CD8-positive, alpha-beta memory T cell (primary cell): ENCODE results near the gene GOLGA5. TPM values are rescaled to one million over a fixed set of nuclear protein-coding genes. Genes with fewer than 3 reads are reported as not detected.

Experiments
- CTCF ChIA-PET: fragments of 350-600 bp; sonication (Branson Sonifier 250); formaldehyde crosslinking; loops from one replicate; lab custom pipeline; 2021; ENCODE audit warnings: antibody characterized with exemption; lab: Charles Lee
- POLR2A ChIA-PET: fragments of 350-600 bp; sonication (Branson Sonifier 250); formaldehyde crosslinking; loops from one replicate; lab custom pipeline; 2021; ENCODE audit warnings: antibody characterized with exemption; lab: Charles Lee
- DNase-seq, 5 donors: peaks; one replicate each; pipeline versions ENCODE4 v3.0.0 to v3.0.0-alpha.2; 2020 to 2022; ENCODE audit warnings: mixed read lengths in 1 of 5
- H3K27ac ChIP-seq: one replicate; pipeline ENCODE4 v1.7.0; 2013; ENCODE audit warnings: low read depth, mild to moderate bottlenecking, low read length, moderate library complexity
- H3K27me3 ChIP-seq: 2 replicates; pipeline ENCODE4 v1.7.0; 2013; ENCODE audit warnings: low read length, mild to moderate bottlenecking; ENCODE audit not compliant: insufficient read depth, poor library complexity, severe bottlenecking
- H3K36me3 ChIP-seq: 2 replicates; pipeline ENCODE4 v1.7.0; 2013; ENCODE audit warnings: mild to moderate bottlenecking, low read length, moderate library complexity; ENCODE audit not compliant: insufficient read depth
- H3K4me1 ChIP-seq: 2 replicates; pipeline ENCODE4 v1.7.0; 2013; ENCODE audit warnings: mild to moderate bottlenecking, low read length, moderate library complexity; ENCODE audit not compliant: insufficient read depth
- H3K4me3 ChIP-seq: 2 replicates; pipeline ENCODE4 v1.7.0; 2013; ENCODE audit warnings: mild to moderate bottlenecking, low read length
- H3K9me3 ChIP-seq: 2 replicates; pipeline ENCODE4 v1.7.0; 2013; ENCODE audit warnings: mild to moderate bottlenecking, low read length
- H3K27ac Mint-ChIP-seq, 8 donors: one replicate each; pipeline ENCODE4 v1.8.0; 2020 to 2021; ENCODE audit warnings: mixed read lengths in 8 of 8, mild to moderate bottlenecking in 6 of 8, inconsistent platforms in 3 of 8, moderate library complexity in 3 of 8
- H3K27me3 Mint-ChIP-seq, 2 donors: one replicate each; pipeline ENCODE4 v1.8.0; 2020 to 2021; ENCODE audit warnings: mixed read lengths in 2 of 2, mild to moderate bottlenecking in 1 of 2, moderate library complexity in 1 of 2
- H3K36me3 Mint-ChIP-seq, 3 donors: one replicate each; pipeline ENCODE4 v1.8.0; 2020 to 2021; ENCODE audit warnings: mixed read lengths in 3 of 3, inconsistent platforms in 1 of 3, mild to moderate bottlenecking in 1 of 3
- H3K4me1 Mint-ChIP-seq, 3 donors: one replicate each; pipeline ENCODE4 v1.8.0; 2020 to 2021; ENCODE audit warnings: mixed read lengths in 3 of 3, inconsistent platforms in 1 of 3, mild to moderate bottlenecking in 1 of 3
- H3K4me3 Mint-ChIP-seq, 7 donors: one replicate each; pipeline ENCODE4 v1.8.0; 2020 to 2021; ENCODE audit warnings: mixed read lengths in 7 of 7, mild to moderate bottlenecking in 6 of 7, moderate library complexity in 4 of 7, inconsistent platforms in 2 of 7
- H3K9me3 Mint-ChIP-seq, 5 donors: one replicate each; pipeline ENCODE4 v1.8.0; 2020 to 2022; ENCODE audit warnings: mixed read lengths in 5 of 5, mild to moderate bottlenecking in 3 of 5, moderate library complexity in 2 of 5, inconsistent platforms in 1 of 5
- polyA plus RNA-seq: library from polyadenylated mRNA; unstranded; fragments of 300-500 nt; fragmentation: Illumina TruSeq; gene quantifications from one replicate; pipeline ENCODE4 v1.2.3, GENCODE V29; 2021
- total RNA-seq, 2 experiments: library from RNA; stranded (reverse); gene quantifications; one replicate each; pipeline ENCODE4 v1.2.3, GENCODE V29; 2021

Gene GOLGA5
- total and polyA plus RNA-seq, 3 experiments from 2014 or later: 17.4 to 25.6 (median 19.8) TPM

- no peak overlapping the region for H3K4me3 Mint-ChIP-seq
- Histone ChIP-seq H3K27me3 (no peaks in the 10 kb centered on the region), H3K4me3 (no peak overlapping the region), H3K9me3 (no peaks in the 10 kb centered on the region), H3K4me1 (no peaks in the 10 kb centered on the region), H3K27ac (no peak overlapping the region), H3K36me3 (no peaks in the 10 kb centered on the region)
- H3K4me1 Mint-ChIP-seq: no peaks in the 10 kb centered on the region
- ChIA-PET CTCF (no interaction called here), POLR2A (no interaction called here)
- peaks cover 0 to 14% (median 5%) of the 10 kb centered on the region in 5 donors for H3K9me3 Mint-ChIP-seq
- no peak overlapping the region for H3K27ac Mint-ChIP-seq
- peaks cover 7 to 25% of the 10 kb centered on the region in 2 donors for H3K27me3 Mint-ChIP-seq
- H3K36me3 Mint-ChIP-seq: peaks cover 0 to 3% (median 0%) of the 10 kb centered on the region in 3 donors
- DNase-seq: no peak
Observed at GRCh38 chr14:92861856-92862745, 68.0 kb downstream of the GOLGA5 start.

- Mint-ChIP-seq H3K27me3 (peaks cover 11 to 35% of the 10 kb centered on the region in 2 donors), H3K27ac (no peak overlapping the region)
- POLR2A ChIA-PET: no interaction called here
Observed at GRCh38 chr14:92863286-92864080, 69.4 kb downstream of the GOLGA5 start.

DNA sequence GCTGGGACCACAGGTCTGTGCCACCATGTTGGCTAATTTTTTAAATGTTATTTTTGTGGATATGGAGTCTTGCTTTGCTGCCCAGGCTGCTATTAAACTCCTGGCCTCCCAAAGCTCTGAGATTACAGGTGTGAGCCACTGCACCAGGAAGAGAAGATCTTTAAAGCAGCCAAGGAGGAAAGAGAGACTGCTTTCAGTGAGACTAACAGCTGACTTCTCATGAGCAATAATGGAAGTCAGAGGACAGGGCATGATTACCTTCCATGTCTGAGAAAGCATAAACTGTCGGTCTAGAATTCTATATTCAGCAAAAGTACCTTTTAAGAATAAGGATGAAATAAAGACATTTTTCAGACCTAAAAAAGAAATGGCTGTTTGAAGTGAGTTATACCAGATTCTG, 71.6 kb downstream of the GOLGA5 start:
- H3K27me3 Mint-ChIP-seq: peaks cover 9 to 31% of the 10 kb centered on the region in 2 donors
- no peak for DNase-seq
- no peaks in the 10 kb centered on the region for H3K4me1 Mint-ChIP-seq
- no peak overlapping the region for H3K4me3 Mint-ChIP-seq
- no peaks in the 10 kb centered on the region for H3K27me3 ChIP-seq
- no peak overlapping the region for H3K4me3 ChIP-seq
- no peak overlapping the region for H3K27ac Mint-ChIP-seq
- CTCF ChIA-PET: no interaction called here
- H3K9me3 ChIP-seq: no peaks in the 10 kb centered on the region
- H3K36me3 ChIP-seq: no peaks in the 10 kb centered on the region
- POLR2A ChIA-PET: no interaction called here
- peaks cover 0 to 12% (median 3%) of the 10 kb centered on the region in 5 donors for H3K9me3 Mint-ChIP-seq
- H3K4me1 ChIP-seq: no peaks in the 10 kb centered on the region
- no peak overlapping the region for H3K27ac ChIP-seq
- peaks cover 0 to 3% (median 0%) of the 10 kb centered on the region in 3 donors for H3K36me3 Mint-ChIP-seq

More at GRCh38 chr14:92863286-92864080, 69.4 kb downstream of the GOLGA5 start:
- H3K27ac ChIP-seq: no peak overlapping the region
- CTCF ChIA-PET: no interaction called here
- no peak overlapping the region for H3K4me3 ChIP-seq
- H3K36me3 Mint-ChIP-seq: peaks cover 0 to 3% (median 0%) of the 10 kb centered on the region in 3 donors
- H3K9me3 Mint-ChIP-seq: peaks cover 0 to 12% (median 3%) of the 10 kb centered on the region in 5 donors
- H3K27me3 ChIP-seq: no peaks in the 10 kb centered on the region
- no peaks in the 10 kb centered on the region for H3K4me1 ChIP-seq
- H3K4me3 Mint-ChIP-seq: no peak overlapping the region
- no peak for DNase-seq
- no peaks in the 10 kb centered on the region for H3K4me1 Mint-ChIP-seq
- no peaks in the 10 kb centered on the region for H3K9me3 ChIP-seq
- H3K36me3 ChIP-seq: no peaks in the 10 kb centered on the region

DNA sequence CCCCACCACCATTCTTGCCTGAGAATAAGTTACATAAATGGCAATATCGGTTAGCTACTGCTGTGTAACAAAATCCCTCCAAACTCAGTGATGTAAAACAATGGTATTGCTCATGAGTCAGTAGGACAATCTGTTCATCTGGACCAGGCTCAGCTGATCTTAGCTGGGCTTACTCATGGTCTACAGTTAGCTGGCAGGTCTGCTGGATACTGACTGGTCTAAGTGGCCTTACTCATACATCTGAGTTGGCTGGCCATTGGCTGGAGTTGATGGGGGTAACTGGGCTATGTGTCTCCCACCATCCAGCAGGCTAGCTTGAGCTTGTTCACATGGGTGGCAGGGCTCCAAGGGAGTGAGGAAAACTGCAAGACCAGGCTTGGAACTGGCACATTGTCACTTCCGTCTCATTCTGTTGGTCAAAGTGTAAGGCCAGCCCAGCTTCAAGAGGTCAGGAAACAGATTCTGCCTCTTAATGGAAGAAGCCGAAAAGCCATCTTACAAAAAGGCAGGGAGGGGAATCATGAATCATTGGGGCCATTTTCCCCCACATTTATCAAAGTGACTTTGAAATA, 72.2 kb downstream of the GOLGA5 start:
- Mint-ChIP-seq H3K4me3 (no peak overlapping the region), H3K9me3 (peaks cover 0 to 12% (median 3%) of the 10 kb centered on the region in 5 donors), H3K27ac (no peak overlapping the region), H3K4me1 (no peaks in the 10 kb centered on the region), H3K36me3 (peaks cover 0 to 3% (median 0%) of the 10 kb centered on the region in 3 donors), H3K27me3 (peaks cover 9 to 31% of the 10 kb centered on the region in 2 donors)
- no peak for DNase-seq
- Histone ChIP-seq H3K9me3 (no peaks in the 10 kb centered on the region), H3K27ac (no peak overlapping the region), H3K36me3 (no peaks in the 10 kb centered on the region), H3K27me3 (no peaks in the 10 kb centered on the region), H3K4me1 (no peaks in the 10 kb centered on the region), H3K4me3 (no peak overlapping the region)
- ChIA-PET CTCF (no interaction called here), POLR2A (no interaction called here)

GRCh38 chr14:92866901-92867865, 73.1 kb downstream of the GOLGA5 start:
- ChIA-PET POLR2A (no interaction called here), CTCF (no interaction called here)
- Histone ChIP-seq H3K9me3 (no peaks in the 10 kb centered on the region), H3K4me3 (no peak overlapping the region), H3K36me3 (no peaks in the 10 kb centered on the region), H3K4me1 (no peaks in the 10 kb centered on the region), H3K27me3 (no peaks in the 10 kb centered on the region), H3K27ac (no peak overlapping the region)
- DNase-seq: no peak
- Mint-ChIP-seq H3K4me3 (no peak overlapping the region), H3K4me1 (no peaks in the 10 kb centered on the region), H3K36me3 (peaks cover 0 to 3% (median 0%) of the 10 kb centered on the region in 3 donors), H3K27ac (peak overlapping the region in 1 of 8 donors; percentile 76), H3K27me3 (peaks cover 7 to 31% of the 10 kb centered on the region in 2 donors), H3K9me3 (peaks cover 0 to 12% (median 3%) of the 10 kb centered on the region in 5 donors)

DNA sequence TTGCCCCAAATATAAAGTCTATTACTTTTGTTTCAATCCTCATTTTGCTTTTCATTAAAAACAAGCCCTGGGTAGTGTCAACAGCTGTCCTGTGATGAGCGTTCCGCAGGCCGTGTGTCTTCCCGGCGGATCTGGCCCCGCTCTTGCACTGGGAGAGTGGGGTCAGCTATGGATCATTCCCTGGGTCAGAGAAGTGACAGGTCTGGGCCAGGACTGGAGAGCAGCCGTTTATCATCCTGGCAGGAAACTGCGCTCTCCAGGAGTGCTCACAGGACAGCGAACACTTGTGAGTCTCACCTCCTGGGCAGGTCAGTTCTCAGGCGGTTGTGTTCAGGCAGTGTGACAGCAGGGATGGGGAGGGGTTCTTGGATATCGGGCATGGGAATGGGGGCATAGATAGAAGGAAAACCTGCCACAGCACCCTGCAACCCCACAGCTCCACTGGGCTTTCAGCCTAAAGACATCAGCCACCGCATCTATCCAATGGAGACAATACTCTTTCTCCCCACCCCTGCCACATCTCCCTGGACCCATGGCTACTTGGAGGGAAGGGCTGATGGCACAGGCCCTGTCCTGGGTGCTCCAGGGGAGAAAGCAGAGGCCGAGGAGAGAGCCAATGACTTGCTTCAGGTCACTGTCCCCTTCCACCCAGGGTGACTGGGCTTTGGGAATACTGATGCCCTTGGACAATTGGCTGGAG, 81.0 kb downstream of the GOLGA5 start:
- no peak overlapping the region for H3K27ac Mint-ChIP-seq
- H3K36me3 Mint-ChIP-seq: no peaks in the 10 kb centered on the region
- no peak overlapping the region for H3K27ac ChIP-seq
- no peak overlapping the region for H3K4me3 Mint-ChIP-seq
- no peaks in the 10 kb centered on the region for H3K4me1 ChIP-seq
- peaks cover 8 to 22% of the 10 kb centered on the region in 2 donors for H3K27me3 Mint-ChIP-seq
- H3K36me3 ChIP-seq: no peaks in the 10 kb centered on the region
- POLR2A ChIA-PET: no interaction called here
- H3K27me3 ChIP-seq: no peaks in the 10 kb centered on the region
- H3K4me1 Mint-ChIP-seq: no peaks in the 10 kb centered on the region
- CTCF ChIA-PET: no interaction called here
- no peaks in the 10 kb centered on the region for H3K9me3 Mint-ChIP-seq
- no peaks in the 10 kb centered on the region for H3K9me3 ChIP-seq
- no peak overlapping the region for H3K4me3 ChIP-seq
- no peak for DNase-seq
